ENCODE data around the gene ARID1B.
A peak's percentile ranks its signal among the peaks of the same experiment; 100 is the strongest.

The ARID1B gene

GRCh38 chr6:157021993-157022740 lies 245.0 kb downstream of the ARID1B start:
- POLR2A ChIA-PET, result no interaction called here
- CTCF ChIA-PET, result interaction anchor here (0.9 to 1.3 kb wide), 3 partner anchors 11 to 67 kb away, joined by 3 to 6 read pairs (median 5); no protein-coding TSS in a partner anchor
- DNase-seq (ENCODE audit: extremely low spot score), result peak; percentile 95
- TF ChIP-seq CTCF (IDR thresholded peaks at IDR 0.05; ENCODE audit: control extremely low read depth, extremely low read depth, low read depth, missing control alignments), result no peak

- ChIA-PET CTCF (interaction anchor here (2.6 kb wide), 1 partner anchor 11 kb away, joined by 12 read pairs; no protein-coding TSS in a partner anchor), POLR2A (no interaction called here)
- TF ChIP-seq CTCF (IDR thresholded peaks at IDR 0.05; ENCODE audit: control extremely low read depth, extremely low read depth, low read depth, missing control alignments), result no peak
- DNase-seq (ENCODE audit: extremely low spot score), result no peak
Observed at GRCh38 chr6:157023958-157024357, 246.8 kb downstream of the ARID1B start.

GRCh38 chr6:157024745-157025144 lies 247.6 kb downstream of the ARID1B start:
- POLR2A ChIA-PET, result no interaction called here
- DNase-seq (ENCODE audit: extremely low spot score), result no peak
- CTCF ChIA-PET, result interaction anchor here (2.6 kb wide), 1 partner anchor 10 kb away, joined by 12 read pairs; no protein-coding TSS in a partner anchor
- no peak for TF ChIP-seq CTCF (IDR thresholded peaks at IDR 0.05; ENCODE audit: control extremely low read depth, extremely low read depth, low read depth, missing control alignments)

GRCh38 chr6:157025437-157025836 lies 248.3 kb downstream of the ARID1B start:
- POLR2A ChIA-PET, result no interaction called here
- TF ChIP-seq CTCF (IDR thresholded peaks at IDR 0.05; ENCODE audit: control extremely low read depth, extremely low read depth, low read depth, missing control alignments), result no peak
- DNase-seq (ENCODE audit: extremely low spot score), result no peak
- CTCF ChIA-PET, result no interaction called here

GRCh38 chr6:157029980-157030690 lies 253.0 kb downstream of the ARID1B start:
- no peak for TF ChIP-seq CTCF (IDR thresholded peaks at IDR 0.05; ENCODE audit: control extremely low read depth, extremely low read depth, low read depth, missing control alignments)
- POLR2A ChIA-PET, result no interaction called here
- DNase-seq (ENCODE audit: extremely low spot score), result no peak
- CTCF ChIA-PET, result interaction anchor here (0.9 to 2.5 kb wide), 7 partner anchors 8 to 88 kb away, joined by 3 to 6 read pairs (median 4); no protein-coding TSS in a partner anchor

- DNase-seq (ENCODE audit: extremely low spot score), result no peak
- CTCF ChIA-PET, result no interaction called here
- POLR2A ChIA-PET, result no interaction called here
- TF ChIP-seq CTCF (IDR thresholded peaks at IDR 0.05; ENCODE audit: control extremely low read depth, extremely low read depth, low read depth, missing control alignments), result no peak
Observed at GRCh38 chr6:157030755-157031154, 253.6 kb downstream of the ARID1B start.

Data from GM10248 (cell line).